Measurements from ENCODE around the gene CHMP1B. TPM values are rescaled to one million over a fixed set of nuclear protein-coding genes. Genes with fewer than 3 reads are reported as not detected.

Gene CHMP1B
- total RNA-seq, result 30.3 and 42.3 TPM in 2 replicates

DNA sequence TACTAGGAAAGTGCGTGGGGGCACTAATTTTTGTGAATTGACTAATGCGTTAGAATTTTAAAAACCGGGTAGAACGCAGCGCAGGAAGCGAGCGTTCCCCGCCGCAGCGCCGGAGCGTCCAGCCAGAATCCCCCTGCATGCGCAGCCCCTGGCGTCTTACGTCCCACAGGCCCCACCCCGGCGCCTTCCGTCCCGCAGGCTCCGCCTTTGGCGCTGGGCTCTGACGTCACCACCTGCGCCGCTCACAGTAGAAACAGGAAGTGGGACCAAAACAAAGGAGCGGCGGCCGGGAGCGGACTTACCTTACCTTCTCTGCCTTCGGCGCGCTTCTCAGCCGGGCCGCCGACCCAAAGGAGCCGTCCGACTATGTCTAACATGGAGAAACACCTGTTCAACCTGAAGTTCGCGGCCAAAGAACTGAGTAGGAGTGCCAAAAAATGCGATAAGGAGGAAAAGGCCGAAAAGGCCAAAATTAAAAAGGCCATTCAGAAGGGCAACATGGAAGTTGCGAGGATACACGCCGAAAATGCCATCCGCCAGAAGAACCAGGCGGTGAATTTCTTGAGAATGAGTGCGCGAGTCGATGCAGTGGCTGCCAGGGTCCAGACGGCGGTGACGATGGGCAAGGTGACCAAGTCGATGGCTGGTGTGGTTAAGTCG lies at the start of gene CHMP1B:
TSS of gene CHMP1B (plus strand) at position 268 of the 660 bp plus-strand sequence. CDS start at position 367, 99 bp downstream.

Other genes starting within 250 kb of the CHMP1B start
- gene SLC35G4, start 241.8 kb upstream of the CHMP1B start, total RNA-seq, result not detected in 2 replicates
- 2.3 and 4.3 TPM in 2 replicates for gene GNAL, start 162.1 kb upstream of the CHMP1B start, total RNA-seq
- gene MPPE1, start 56.9 kb downstream of the CHMP1B start, total RNA-seq, result 8.8 and 29.7 TPM in 2 replicates
- 28.5 and 141 TPM in 2 replicates for gene IMPA2, start 130.1 kb downstream of the CHMP1B start, total RNA-seq
- gene ANKRD62, start 242.4 kb downstream of the CHMP1B start, total RNA-seq, result not detected in 2 replicates